ENCODE results near the gene MYO18B.

Gene MYO18B

DNA sequence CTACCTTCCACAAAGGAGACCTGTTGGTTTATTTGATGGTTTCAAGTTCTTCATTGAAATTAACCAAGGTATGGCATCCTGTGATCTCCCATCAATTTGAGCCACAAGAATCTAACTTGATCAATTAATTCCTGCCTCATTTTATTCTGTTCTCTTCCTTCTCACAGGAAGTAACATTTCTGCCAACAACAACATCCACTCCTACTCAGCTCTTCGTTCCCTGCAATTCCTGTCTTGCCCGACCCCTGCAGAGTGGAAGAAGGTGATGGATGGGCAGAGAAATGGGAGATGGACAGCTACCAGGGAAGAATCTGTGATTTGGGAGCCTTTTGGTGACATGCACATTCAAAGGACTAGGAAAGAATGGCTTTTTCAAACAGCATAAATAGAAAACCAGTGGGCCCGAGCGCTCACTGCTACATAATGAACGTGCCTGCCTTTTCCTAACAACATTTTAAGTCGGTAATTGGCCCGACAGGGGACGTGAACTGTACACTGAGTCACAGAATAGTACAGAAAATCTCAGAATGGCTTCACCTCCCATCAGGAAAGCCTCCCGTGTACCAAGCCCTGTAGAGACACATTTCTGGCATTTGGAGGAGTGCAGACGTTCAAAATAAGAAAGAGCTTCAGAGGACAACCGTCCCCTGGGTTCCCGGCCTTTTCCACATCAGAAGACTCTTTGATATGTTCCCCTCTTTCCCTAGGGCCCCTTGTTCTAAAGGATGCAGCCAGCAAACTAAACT is 314.6 kb downstream of the MYO18B start:
- DNase-seq = no peak
- Histone ChIP-seq H3K9me3 (ENCODE audit: control insufficient read depth, low read length) (no peaks in the 10 kb centered on the region), H3K27me3 (replicated peaks; ENCODE audit: control insufficient read depth, insufficient read depth, low read length, poor library complexity, severe bottlenecking) (no peaks in the 10 kb centered on the region), H3K4me3 (ENCODE audit: insufficient read depth, low read depth, low read length, poor library complexity, severe bottlenecking) (no peak overlapping the region), H3K36me3 (ENCODE audit: control insufficient read depth, insufficient read depth, low read length) (no peaks in the 10 kb centered on the region), H3K4me1 (ENCODE audit: control insufficient read depth, insufficient read depth, low read length, poor library complexity, severe bottlenecking) (no peaks in the 10 kb centered on the region), H3K27ac (ENCODE audit: insufficient read depth, low read length, poor library complexity, severe bottlenecking) (no peak overlapping the region)

DNA sequence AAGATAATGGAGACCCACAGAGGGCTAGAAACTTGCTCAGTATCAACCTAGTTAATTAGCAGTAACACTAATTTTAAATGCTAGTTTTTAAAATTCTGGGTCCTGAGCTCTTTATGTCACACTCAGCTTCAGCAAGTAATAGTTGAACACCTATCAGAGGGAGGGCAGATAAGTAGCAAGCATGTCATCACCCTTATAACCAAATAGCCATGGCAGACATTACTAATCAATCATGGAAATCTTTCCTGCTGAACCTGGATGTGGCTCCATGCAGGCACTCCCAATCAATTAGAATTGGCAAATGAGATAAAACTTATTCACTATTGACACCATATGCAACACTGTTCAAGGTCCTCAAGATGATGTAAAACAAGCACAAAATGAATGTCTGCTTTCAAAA is 315.7 kb downstream of the MYO18B start:
- DNase-seq = no peak
- Histone ChIP-seq H3K4me3 (ENCODE audit: insufficient read depth, low read depth, low read length, poor library complexity, severe bottlenecking) (no peak overlapping the region), H3K4me1 (ENCODE audit: control insufficient read depth, insufficient read depth, low read length, poor library complexity, severe bottlenecking) (no peaks in the 10 kb centered on the region), H3K9me3 (ENCODE audit: control insufficient read depth, low read length) (no peaks in the 10 kb centered on the region), H3K27me3 (replicated peaks; ENCODE audit: control insufficient read depth, insufficient read depth, low read length, poor library complexity, severe bottlenecking) (no peaks in the 10 kb centered on the region), H3K27ac (ENCODE audit: insufficient read depth, low read length, poor library complexity, severe bottlenecking) (no peak overlapping the region), H3K36me3 (ENCODE audit: control insufficient read depth, insufficient read depth, low read length) (no peaks in the 10 kb centered on the region)

DNA sequence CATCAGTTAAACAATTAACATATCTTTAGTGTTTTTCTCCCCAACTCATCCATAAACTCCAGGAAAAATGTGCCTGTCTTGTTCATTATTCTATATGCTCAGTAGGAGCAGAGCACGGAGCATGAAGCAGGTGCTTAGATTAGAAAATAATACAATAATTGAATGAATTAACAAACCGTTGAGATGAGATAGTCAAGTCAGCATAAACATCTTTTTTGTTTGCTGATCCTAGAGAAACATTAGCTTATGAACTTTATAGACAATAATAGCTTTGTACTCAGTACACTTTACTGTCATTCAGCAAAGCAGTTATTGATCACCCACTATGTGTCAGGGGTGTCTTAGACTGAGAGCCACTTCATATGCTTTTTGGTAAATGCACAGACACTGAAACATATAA is 322.1 kb downstream of the MYO18B start:
- Histone ChIP-seq H3K4me3 (ENCODE audit: insufficient read depth, low read depth, low read length, poor library complexity, severe bottlenecking) (no peak overlapping the region), H3K27ac (ENCODE audit: insufficient read depth, low read length, poor library complexity, severe bottlenecking) (no peak overlapping the region), H3K36me3 (ENCODE audit: control insufficient read depth, insufficient read depth, low read length) (no peaks in the 10 kb centered on the region), H3K9me3 (ENCODE audit: control insufficient read depth, low read length) (no peaks in the 10 kb centered on the region), H3K27me3 (replicated peaks; ENCODE audit: control insufficient read depth, insufficient read depth, low read length, poor library complexity, severe bottlenecking) (no peaks in the 10 kb centered on the region), H3K4me1 (ENCODE audit: control insufficient read depth, insufficient read depth, low read length, poor library complexity, severe bottlenecking) (no peaks in the 10 kb centered on the region)
- DNase-seq = no peak

DNA sequence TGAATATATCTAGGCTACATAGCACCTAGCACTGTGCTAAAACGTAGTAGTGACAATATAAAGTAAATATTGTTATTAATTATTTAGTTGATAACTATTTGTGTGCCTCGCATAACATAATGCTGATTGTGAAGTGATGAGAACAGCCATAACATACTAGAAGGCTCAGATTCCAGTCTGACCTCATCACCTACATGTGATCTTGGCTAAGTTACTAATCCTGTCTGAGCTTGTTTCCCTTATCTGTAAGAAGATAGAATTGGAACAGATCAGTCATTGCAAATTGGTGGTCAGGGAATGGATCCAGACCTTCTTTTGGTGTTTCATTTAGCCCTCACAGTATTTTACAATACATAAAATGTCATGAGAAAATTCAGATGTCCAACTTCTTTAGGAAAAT is 323.9 kb downstream of the MYO18B start:
- no peaks in the 10 kb centered on the region for H3K27me3 ChIP-seq (replicated peaks; ENCODE audit: control insufficient read depth, insufficient read depth, low read length, poor library complexity, severe bottlenecking)
- no peak overlapping the region for H3K27ac ChIP-seq (ENCODE audit: insufficient read depth, low read length, poor library complexity, severe bottlenecking)
- no peaks in the 10 kb centered on the region for H3K9me3 ChIP-seq (ENCODE audit: control insufficient read depth, low read length)
- no peaks in the 10 kb centered on the region for H3K4me1 ChIP-seq (ENCODE audit: control insufficient read depth, insufficient read depth, low read length, poor library complexity, severe bottlenecking)
- no peaks in the 10 kb centered on the region for H3K36me3 ChIP-seq (ENCODE audit: control insufficient read depth, insufficient read depth, low read length)
- no peak overlapping the region for H3K4me3 ChIP-seq (ENCODE audit: insufficient read depth, low read depth, low read length, poor library complexity, severe bottlenecking)
- no peak for DNase-seq

DNA sequence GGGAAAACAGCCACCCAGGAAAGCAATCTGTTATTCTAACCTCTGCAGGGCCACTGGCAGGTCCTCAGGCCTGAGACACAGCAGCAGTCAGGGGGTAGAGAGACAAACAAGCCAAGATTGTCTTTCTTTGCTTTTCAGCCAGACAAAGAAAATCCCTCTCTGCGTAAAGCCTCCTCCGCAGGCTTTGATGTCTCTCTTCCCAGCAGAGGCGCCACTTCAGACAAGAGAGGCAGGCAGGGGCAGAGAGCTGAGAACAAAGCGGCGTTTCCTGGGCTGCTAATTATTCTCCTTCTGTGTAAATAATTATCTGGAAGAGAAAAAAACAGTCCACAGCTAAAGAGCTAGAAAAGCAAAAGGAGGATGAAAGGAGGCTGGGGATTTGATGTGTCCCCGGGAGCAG is 324.5 kb downstream of the MYO18B start:
- Histone ChIP-seq H3K27me3 (replicated peaks; ENCODE audit: control insufficient read depth, insufficient read depth, low read length, poor library complexity, severe bottlenecking) (no peaks in the 10 kb centered on the region), H3K4me3 (ENCODE audit: insufficient read depth, low read depth, low read length, poor library complexity, severe bottlenecking) (no peak overlapping the region), H3K9me3 (ENCODE audit: control insufficient read depth, low read length) (no peaks in the 10 kb centered on the region), H3K27ac (ENCODE audit: insufficient read depth, low read length, poor library complexity, severe bottlenecking) (no peak overlapping the region), H3K4me1 (ENCODE audit: control insufficient read depth, insufficient read depth, low read length, poor library complexity, severe bottlenecking) (no peaks in the 10 kb centered on the region), H3K36me3 (ENCODE audit: control insufficient read depth, insufficient read depth, low read length) (no peaks in the 10 kb centered on the region)
- DNase-seq = no peak

DNA sequence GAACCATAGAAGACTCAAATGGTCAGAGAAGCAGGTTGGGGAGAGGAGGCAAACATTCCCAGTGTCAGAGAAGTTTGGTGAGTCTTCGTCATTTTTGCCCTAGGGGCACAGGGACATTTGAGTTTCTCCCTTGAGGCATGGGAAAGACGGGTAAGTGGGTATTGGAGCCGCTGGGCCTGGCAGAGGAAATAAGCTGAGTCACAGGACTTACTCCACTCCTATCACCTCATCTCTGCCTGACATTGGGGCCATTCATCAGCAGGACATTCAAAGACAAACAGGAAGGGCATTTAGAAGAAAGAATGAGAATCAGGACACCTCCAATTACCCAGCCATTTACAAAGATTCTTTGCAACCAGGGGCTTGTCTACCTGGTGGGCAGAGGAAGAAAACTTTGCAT is 326.6 kb downstream of the MYO18B start:
- no peak for DNase-seq
- no peak overlapping the region for H3K4me3 ChIP-seq (ENCODE audit: insufficient read depth, low read depth, low read length, poor library complexity, severe bottlenecking)
- no peaks in the 10 kb centered on the region for H3K9me3 ChIP-seq (ENCODE audit: control insufficient read depth, low read length)
- no peaks in the 10 kb centered on the region for H3K4me1 ChIP-seq (ENCODE audit: control insufficient read depth, insufficient read depth, low read length, poor library complexity, severe bottlenecking)
- H3K36me3 ChIP-seq (ENCODE audit: control insufficient read depth, insufficient read depth, low read length) = no peaks in the 10 kb centered on the region
- H3K27ac ChIP-seq (ENCODE audit: insufficient read depth, low read length, poor library complexity, severe bottlenecking) = no peak overlapping the region
- no peaks in the 10 kb centered on the region for H3K27me3 ChIP-seq (replicated peaks; ENCODE audit: control insufficient read depth, insufficient read depth, low read length, poor library complexity, severe bottlenecking)

DNA sequence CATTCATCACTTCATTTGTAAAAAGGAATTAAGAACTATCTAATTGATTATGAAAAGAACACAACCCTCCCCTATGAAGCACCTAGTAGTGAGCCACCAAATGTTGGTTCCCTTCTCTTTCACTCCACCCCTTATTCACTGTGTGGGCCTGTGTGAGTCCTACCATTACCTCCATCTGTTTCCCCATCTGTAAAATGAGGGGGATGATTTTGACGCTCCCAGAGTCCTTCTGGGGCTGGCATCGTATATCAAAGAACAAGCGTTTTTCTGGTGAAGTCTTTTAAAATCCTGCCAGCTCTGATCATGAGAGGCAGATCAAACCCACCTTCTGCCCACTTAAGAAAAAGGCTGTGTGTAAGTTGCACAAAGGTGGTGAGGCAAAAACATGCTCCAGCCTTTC is 330.6 kb downstream of the MYO18B start:
- Histone ChIP-seq H3K4me3 (ENCODE audit: insufficient read depth, low read depth, low read length, poor library complexity, severe bottlenecking) (no peak overlapping the region), H3K27me3 (replicated peaks; ENCODE audit: control insufficient read depth, insufficient read depth, low read length, poor library complexity, severe bottlenecking) (no peaks in the 10 kb centered on the region), H3K9me3 (ENCODE audit: control insufficient read depth, low read length) (no peaks in the 10 kb centered on the region), H3K4me1 (ENCODE audit: control insufficient read depth, insufficient read depth, low read length, poor library complexity, severe bottlenecking) (no peaks in the 10 kb centered on the region), H3K36me3 (ENCODE audit: control insufficient read depth, insufficient read depth, low read length) (no peaks in the 10 kb centered on the region), H3K27ac (ENCODE audit: insufficient read depth, low read length, poor library complexity, severe bottlenecking) (no peak overlapping the region)
- no peak for DNase-seq

DNA sequence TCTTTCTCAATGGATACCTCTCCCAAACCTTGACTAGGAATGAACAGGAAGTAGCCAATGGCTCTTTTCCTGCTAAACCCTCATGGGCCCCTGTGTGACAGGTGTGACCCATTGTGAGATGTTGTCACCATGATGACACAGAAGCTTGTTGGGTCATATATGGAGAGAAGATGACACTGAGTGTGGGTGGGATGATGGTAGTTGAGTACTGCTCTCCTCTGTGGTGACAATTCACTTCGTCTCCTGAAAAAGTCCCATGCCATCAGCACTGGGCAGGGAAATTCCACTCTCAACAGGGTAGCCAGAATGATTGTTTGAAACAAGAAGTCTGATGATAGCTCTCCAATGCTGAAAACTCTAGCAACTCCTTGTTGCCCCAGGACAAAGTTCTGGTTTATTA is 333.3 kb downstream of the MYO18B start:
- Histone ChIP-seq H3K4me1 (ENCODE audit: control insufficient read depth, insufficient read depth, low read length, poor library complexity, severe bottlenecking) (no peaks in the 10 kb centered on the region), H3K36me3 (ENCODE audit: control insufficient read depth, insufficient read depth, low read length) (no peaks in the 10 kb centered on the region), H3K27me3 (replicated peaks; ENCODE audit: control insufficient read depth, insufficient read depth, low read length, poor library complexity, severe bottlenecking) (no peaks in the 10 kb centered on the region), H3K27ac (ENCODE audit: insufficient read depth, low read length, poor library complexity, severe bottlenecking) (no peak overlapping the region), H3K9me3 (ENCODE audit: control insufficient read depth, low read length) (no peaks in the 10 kb centered on the region), H3K4me3 (ENCODE audit: insufficient read depth, low read depth, low read length, poor library complexity, severe bottlenecking) (no peak overlapping the region)
- DNase-seq = no peak

DNA sequence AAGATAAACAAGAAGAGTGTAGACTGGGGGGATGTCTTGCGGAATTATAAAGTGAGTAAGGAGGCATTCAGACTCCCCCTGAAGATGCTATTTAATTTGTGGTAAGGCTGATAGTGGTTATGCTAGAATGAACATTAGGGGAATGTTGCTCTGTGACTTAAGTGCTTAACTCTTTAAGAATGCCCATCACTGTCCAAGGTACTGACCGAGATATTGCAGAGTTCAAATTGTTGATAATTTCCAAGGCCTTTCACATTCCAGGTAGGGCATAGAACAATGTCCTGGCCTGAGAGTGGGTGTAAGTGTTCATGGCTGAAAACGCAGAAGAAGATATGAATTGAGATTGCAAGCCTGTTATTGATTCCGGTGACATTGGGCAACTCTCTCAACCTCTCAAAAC is 337.0 kb downstream of the MYO18B start:
- H3K9me3 ChIP-seq (ENCODE audit: control insufficient read depth, low read length) = no peaks in the 10 kb centered on the region
- no peaks in the 10 kb centered on the region for H3K27me3 ChIP-seq (replicated peaks; ENCODE audit: control insufficient read depth, insufficient read depth, low read length, poor library complexity, severe bottlenecking)
- H3K27ac ChIP-seq (ENCODE audit: insufficient read depth, low read length, poor library complexity, severe bottlenecking) = no peak overlapping the region
- no peaks in the 10 kb centered on the region for H3K36me3 ChIP-seq (ENCODE audit: control insufficient read depth, insufficient read depth, low read length)
- H3K4me1 ChIP-seq (ENCODE audit: control insufficient read depth, insufficient read depth, low read length, poor library complexity, severe bottlenecking) = no peaks in the 10 kb centered on the region
- DNase-seq = no peak
- no peak overlapping the region for H3K4me3 ChIP-seq (ENCODE audit: insufficient read depth, low read depth, low read length, poor library complexity, severe bottlenecking)

Data from effector memory CD4-positive, alpha-beta T cell (primary cell).